ENCODE results near the gene NKX2-4. TPM values are rescaled to one million over a fixed set of nuclear protein-coding genes. Genes with fewer than 3 reads are reported as not detected.

Gene NKX2-4
- polyA plus RNA-seq, 1 donor from 2014 or later = not detected

GRCh38 chr20:21398109-21399004 is 1.0 kb upstream of the NKX2-4 start:
- H3K9me3 ChIP-seq (ENCODE audit: low read length) = no peaks in the 10 kb centered on the region
- H3K27me3 ChIP-seq (ENCODE audit: insufficient read depth, low read depth, low read length) = peaks cover 97% of the 10 kb centered on the region
- H3K4me3 ChIP-seq (ENCODE audit: low read length) = no peak overlapping the region
- H3K9me2 ChIP-seq (ENCODE audit: insufficient read depth, low read length) = no peaks in the 10 kb centered on the region
- no peaks in the 10 kb centered on the region for H3F3A ChIP-seq (ENCODE audit: insufficient read depth, low read length, poor library complexity, severe bottlenecking)
- TF ChIP-seq EZH2 (IDR thresholded peaks at IDR 0.05; ENCODE audit: borderline replicate concordance, insufficient read depth, low read length, poor library complexity, severe bottlenecking) (no peak), REST (IDR thresholded peaks at IDR 0.05; ENCODE audit: borderline replicate concordance) (no peak), MXI1 (conservative IDR thresholded peaks at IDR 0.05; ENCODE audit: poor library complexity, severe bottlenecking) (no peak), TAF1 (IDR thresholded peaks at IDR 0.05; ENCODE audit: low read depth) (no peak), SMC3 (conservative IDR thresholded peaks at IDR 0.05; ENCODE audit: poor library complexity) (no peak), EP300 (conservative IDR thresholded peaks at IDR 0.05; ENCODE audit: poor library complexity, severe bottlenecking) (no peak), POLR2AphosphoS5 (IDR thresholded peaks at IDR 0.05) (no peak), CTCF (IDR thresholded peaks at IDR 0.05; ENCODE audit: poor library complexity, severe bottlenecking) (no peak), RAD21 (conservative IDR thresholded peaks at IDR 0.05) (no peak)
- H3K9ac ChIP-seq (ENCODE audit: low read length) = no peak overlapping the region
- no peak overlapping the region for H3K27ac ChIP-seq (ENCODE audit: low read length)
- H3K36me3 ChIP-seq (ENCODE audit: insufficient read depth, low read length) = no peaks in the 10 kb centered on the region
- no peaks in the 10 kb centered on the region for H3K79me2 ChIP-seq (replicated peaks; ENCODE audit: insufficient read depth, low read length)
- no peak overlapping the region for H3K4me2 ChIP-seq (ENCODE audit: low read length)
- no peaks in the 10 kb centered on the region for H4K20me1 ChIP-seq (ENCODE audit: insufficient read depth)
- H2AFZ ChIP-seq (ENCODE audit: low read depth, low read length) = no peak overlapping the region

GRCh38 chr20:21396599-21397340 is 556 bp downstream of the NKX2-4 start:
- Histone ChIP-seq H3K27ac (ENCODE audit: low read length) (no peak overlapping the region), H3K4me3 (ENCODE audit: low read length) (peak overlapping the region; percentile 42)

More at GRCh38 chr20:21396599-21397340, 556 bp downstream of the NKX2-4 start:
- Histone ChIP-seq H4K20me1 (ENCODE audit: insufficient read depth) (no peaks in the 10 kb centered on the region), H3K36me3 (ENCODE audit: insufficient read depth, low read length) (no peaks in the 10 kb centered on the region), H3K79me2 (replicated peaks; ENCODE audit: insufficient read depth, low read length) (no peaks in the 10 kb centered on the region), H3K9ac (ENCODE audit: low read length) (no peak overlapping the region), H3K4me2 (ENCODE audit: low read length) (no peak overlapping the region), H3K9me3 (ENCODE audit: low read length) (no peaks in the 10 kb centered on the region), H3F3A (ENCODE audit: insufficient read depth, low read length, poor library complexity, severe bottlenecking) (no peaks in the 10 kb centered on the region), H3K27me3 (ENCODE audit: insufficient read depth, low read depth, low read length) (peaks cover 97% of the 10 kb centered on the region), H2AFZ (ENCODE audit: low read depth, low read length) (no peak overlapping the region), H3K9me2 (ENCODE audit: insufficient read depth, low read length) (no peaks in the 10 kb centered on the region)
- TF ChIP-seq POLR2AphosphoS5 (IDR thresholded peaks at IDR 0.05) = no peak
- TF ChIP-seq TAF1 (IDR thresholded peaks at IDR 0.05; ENCODE audit: low read depth) = no peak
- TF ChIP-seq EZH2 (IDR thresholded peaks at IDR 0.05; ENCODE audit: borderline replicate concordance, insufficient read depth, low read length, poor library complexity, severe bottlenecking) = peak; percentile 40
